T-helper 1 cell treated with Interleukin-12 subunit alpha and Interleukin-12 subunit beta and Interleukin-4 antibody, amounts not matched to agents 30 ng/mL and 1 ng/mL, for 36 hours (primary cell): ENCODE results near the gene NOS2. TPM values are rescaled to one million over a fixed set of nuclear protein-coding genes. Genes with fewer than 3 reads are reported as not detected.
"Not testable (repeated sequence)": the region's sequence is repeated elsewhere in the genome, so short reads cannot be mapped to it uniquely, and the experiment has no call there.

ENCODE experiments used
- intact Hi-C: fragments of 100-400 bp; cut with micrococcal nuclease; formaldehyde crosslinking; loops from one replicate; pipeline ENCODE4 v1.15.1; 2024
- total RNA-seq: library from RNA; stranded (reverse); gene quantifications from 2 replicates; pipeline ENCODE4 v1.2.3, GENCODE V29; 2022

Gene NOS2
- total RNA-seq = 0.07 TPM in 1 of 2 replicates, not detected in the other

GRCh38 chr17:27800522-27800921, at the start of gene NOS2:
TSS of gene NOS2 (minus strand) at chr17:27800529. CDS start at chr17:27798809, 1,720 bp downstream.
- intact Hi-C loops = loop anchor here (10.0 kb wide), 1 partner anchor 774 kb away; the partner anchor contains the start of genes ALDOC and PIGS

DNA sequence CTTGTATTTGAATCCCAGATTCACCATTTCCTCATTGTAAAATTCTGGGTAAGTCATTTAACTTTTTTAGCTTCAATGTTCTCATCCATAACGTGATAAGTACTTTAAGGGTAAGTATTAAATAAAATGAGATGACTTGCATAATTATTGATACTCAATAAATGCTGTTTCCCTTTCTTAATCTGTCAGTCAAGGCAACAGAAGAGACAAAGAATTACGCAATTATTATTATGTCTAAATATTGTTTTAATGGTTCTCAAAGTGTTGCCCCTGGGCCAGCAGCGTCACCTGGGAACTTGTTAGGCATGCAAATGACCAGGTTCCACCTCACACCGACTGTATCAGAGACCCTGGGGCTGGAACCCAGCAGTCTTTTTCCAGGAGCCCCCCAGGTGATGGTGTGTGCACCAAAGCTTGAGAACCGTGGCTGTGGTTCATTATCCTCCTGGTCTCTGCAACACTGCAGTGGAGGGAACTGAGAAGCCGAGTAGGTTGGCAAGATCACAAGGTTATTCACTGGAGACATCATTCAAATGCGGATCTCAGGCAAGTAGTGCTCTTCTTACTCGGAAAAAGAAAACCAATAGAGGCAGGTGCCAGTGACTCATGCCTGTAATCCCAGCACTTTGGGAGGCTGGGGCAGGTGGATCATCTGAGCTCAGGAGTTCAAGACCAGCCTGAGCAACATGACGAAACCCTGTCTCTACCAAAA, 49.3 kb upstream of the NOS2 start:
- intact Hi-C loops = no loop called here

DNA sequence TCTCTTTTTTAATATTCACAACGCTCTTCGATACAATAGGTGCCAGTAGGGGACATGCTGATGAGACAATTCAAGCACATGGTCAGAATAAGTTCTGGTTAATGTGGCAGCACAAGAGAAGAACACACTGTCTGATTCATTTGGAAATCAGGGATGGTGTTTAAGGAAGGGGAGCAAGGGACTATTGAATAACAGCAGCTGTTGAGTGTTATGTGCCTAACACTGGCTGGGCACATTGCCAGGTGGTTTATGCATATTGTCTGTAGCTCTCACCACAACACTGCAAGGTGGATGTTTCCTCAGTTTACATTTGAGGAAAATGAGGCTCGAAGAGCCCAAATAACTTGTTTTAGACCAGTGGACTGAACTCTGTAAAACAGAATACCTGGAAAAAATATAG, 48.6 kb upstream of the NOS2 start:
- intact Hi-C loops = no loop called here

DNA sequence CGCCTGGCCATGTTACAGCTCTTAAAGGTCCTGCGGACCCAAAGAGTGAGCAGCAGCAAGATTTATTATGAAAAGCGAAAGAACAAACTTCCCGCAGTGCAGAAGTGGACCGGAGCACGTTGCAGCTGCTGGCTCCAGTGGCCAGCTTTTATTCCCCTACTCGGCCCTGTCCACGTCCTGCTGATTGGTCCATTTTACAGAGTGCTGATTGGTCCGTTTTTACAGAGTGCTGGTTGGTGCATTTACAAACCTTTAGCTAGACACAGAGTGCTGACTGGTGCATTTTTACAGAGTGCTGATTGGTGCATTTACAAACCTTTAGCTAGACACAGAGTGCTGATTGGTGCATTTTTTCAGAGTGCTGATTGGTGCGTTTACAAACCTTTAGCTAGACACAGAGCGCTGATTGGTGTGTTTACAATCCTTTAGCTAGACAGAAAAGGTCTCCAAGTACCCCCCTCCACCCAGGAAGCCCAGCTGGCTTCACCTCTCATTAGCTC, 46.5 kb upstream of the NOS2 start:
- intact Hi-C loops = loop anchor here (1.0 to 2.0 kb wide), 2 partner anchors 39 to 46 kb away; partner anchors contain the start of gene LYRM9

DNA sequence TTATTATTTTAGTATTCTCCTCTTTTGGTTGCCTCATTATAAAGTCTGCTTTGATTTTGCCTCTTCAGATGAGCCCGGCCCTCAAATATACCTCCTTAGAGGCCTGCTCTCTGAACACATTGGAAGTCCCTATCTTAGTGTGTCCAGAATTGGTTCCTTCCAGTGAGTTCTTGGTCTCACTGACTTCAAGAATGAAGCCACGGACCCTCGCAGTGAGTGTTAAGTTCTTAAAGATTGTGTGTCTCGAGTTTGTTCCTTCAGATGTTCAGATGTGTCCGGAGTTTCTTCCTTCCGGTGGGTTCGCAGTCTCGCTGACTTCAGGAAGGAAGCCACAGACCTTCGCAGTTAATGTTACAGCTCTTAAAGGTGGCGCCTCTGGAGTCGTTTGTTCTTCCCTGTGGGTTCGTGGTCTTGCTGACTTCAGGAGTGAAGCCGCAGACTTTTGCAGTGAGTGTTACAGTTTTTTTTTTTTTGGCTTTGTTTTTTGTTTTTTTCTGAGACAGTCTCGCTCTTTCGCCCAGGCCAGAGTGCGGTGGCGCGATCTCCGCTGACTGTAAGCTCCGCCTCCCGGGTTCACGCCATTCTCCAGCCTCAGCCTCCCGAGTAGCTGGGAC, 45.8 kb upstream of the NOS2 start:
- intact Hi-C loops = loop anchor here (1.0 to 2.0 kb wide), 2 partner anchors 38 to 47 kb away; partner anchors contain the start of gene LYRM9

DNA sequence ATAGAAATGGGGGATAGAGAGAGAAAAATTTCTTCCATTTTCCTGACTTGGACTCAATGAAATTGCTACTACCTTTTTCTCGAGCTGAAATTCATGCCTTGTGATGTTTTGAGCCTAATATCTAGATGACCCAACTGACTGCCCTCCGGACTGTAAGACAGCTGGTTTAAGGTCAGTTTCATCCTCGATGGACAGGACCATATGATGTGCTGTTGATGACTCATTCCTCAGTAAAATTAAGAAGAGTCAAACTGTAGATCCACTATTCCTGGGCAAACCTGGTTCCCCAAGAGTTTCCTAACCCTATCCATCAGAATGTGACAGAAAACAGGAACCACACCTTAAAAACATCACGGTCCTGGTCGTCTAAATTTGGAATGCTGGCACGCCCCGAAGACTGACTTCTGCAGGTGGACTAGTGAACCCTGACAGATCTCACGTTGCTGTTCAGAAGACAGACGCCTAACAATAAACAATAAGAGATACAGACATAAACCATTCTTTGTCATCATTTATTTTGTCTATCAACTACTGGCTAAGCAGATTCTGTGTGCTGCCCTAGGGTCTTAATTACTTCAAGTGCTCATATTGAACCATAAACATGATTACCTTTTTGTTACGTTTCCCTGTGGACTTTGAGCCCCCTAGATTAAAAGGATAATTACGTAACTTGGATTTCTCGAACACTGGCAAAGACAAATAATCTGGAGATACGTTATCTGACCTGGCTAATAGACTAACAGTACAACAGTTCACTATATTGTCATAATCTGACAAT, 45.1 kb upstream of the NOS2 start:
- intact Hi-C loops = loop anchor here (1.0 to 2.0 kb wide), 2 partner anchors 37 to 47 kb away; partner anchors contain the start of gene LYRM9

DNA sequence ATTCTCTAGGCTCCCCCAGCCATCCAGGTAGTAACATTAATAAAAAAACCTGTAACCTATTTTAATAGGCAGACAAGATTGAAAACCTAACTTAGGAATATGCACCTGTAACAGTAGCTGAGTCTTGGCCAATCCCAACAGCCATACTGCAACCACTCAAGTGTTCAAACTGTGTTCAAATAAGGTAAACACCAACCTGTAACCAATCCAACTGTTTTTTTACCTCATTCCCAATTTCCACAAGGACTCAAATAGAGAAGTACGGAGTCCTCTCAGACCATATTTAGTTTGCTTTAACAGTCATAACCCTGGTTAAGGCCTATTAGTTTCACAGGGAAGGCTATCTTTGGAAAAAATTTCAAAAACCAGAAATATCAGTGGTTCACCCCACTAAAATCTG, 40.4 kb upstream of the NOS2 start:
- intact Hi-C loops = no loop called here

DNA sequence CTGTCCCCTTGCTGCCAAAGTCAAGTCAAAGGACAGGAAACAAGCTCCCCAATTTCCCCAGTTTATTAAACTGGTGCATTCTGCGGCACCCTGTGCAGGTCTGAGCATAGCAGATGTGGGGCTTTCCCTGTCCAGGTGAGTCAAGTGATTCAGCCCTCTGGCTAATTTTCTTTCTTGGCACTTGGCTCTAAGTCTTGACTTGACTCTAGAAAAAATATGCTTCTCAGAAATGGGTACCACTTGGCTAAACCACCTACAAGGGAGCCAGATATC, 40.0 kb upstream of the NOS2 start:
- intact Hi-C loops = not testable (repeated sequence)

DNA sequence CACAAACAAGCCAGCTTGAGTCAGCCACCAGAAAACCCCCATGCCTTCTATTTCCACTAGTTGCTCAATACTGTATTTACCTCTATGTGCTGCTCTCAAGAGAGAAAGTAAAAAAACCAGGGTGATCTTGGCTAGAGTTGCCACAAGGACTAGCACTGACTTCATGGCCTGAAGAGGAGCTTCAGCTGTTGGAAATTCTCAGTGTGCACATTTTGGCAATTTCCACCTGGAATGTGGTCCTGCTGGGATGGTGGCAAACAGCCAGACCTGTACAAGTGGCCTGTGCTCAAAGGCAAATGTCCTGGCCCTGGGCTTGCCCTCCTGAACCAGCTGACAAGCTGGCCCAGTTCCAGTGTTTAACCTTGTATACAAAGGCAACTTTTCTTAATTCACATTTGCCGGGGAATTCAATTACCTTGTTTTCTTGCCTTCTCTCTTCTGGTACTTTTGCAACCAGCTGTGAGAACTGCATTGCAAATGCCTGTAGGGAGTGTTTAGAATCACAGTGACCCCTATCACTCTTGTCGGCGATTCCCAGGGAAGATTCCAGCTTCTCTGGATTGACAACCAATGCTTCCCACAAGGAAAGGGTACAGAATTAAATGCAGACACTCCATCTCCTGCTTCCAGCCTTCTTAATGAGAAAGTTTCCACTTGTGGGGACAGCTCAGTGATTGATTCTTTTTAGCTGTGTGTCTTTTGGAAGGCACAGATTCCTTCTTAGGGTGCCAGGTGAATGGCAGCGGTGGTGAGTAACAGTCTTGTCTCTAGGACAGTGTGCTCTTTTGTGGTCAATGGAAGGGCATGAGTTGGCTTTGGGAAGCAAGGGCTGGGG, 39.5 kb upstream of the NOS2 start:
- intact Hi-C loops = not testable (repeated sequence)

GRCh38 chr17:27838607-27839006, 38.3 kb upstream of the NOS2 start:
- intact Hi-C loops = not testable (repeated sequence)

GRCh38 chr17:27837769-27838168, 37.4 kb upstream of the NOS2 start:
- intact Hi-C loops = not testable (repeated sequence)

- intact Hi-C loops = no loop called here
These were observed 36.3 kb upstream of the NOS2 start for GRCh38 chr17:27836651-27837050.

- intact Hi-C loops = no loop called here
These were observed 34.2 kb upstream of the NOS2 start for GRCh38 chr17:27834571-27834970.

GRCh38 chr17:27832831-27833230, 32.5 kb upstream of the NOS2 start:
- intact Hi-C loops = no loop called here

GRCh38 chr17:27829888-27830287, 29.6 kb upstream of the NOS2 start:
- intact Hi-C loops = not testable (repeated sequence)

GRCh38 chr17:27829143-27829711, 28.9 kb upstream of the NOS2 start:
- intact Hi-C loops = not testable (repeated sequence)

DNA sequence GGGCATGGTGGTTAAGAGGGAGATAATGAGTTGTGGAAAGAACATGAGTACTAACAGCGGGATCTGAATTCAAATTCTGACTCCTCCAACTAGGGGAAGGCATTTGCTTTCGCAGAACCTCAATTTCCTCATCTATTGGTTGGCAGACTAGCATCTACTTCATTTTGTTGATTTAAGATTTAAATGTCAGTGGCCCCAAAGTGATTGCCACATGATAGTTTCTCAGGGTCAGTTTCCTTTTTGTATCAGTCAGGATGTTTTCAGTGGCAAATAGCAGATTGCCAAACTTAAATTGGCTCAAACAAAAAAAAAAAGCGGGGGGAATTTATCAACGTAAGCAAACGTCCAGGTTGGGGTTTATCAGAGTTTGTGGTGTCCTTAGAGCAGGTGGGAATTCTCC, 25.1 kb upstream of the NOS2 start:
- intact Hi-C loops = no loop called here

GRCh38 chr17:27824745-27825144, 24.4 kb upstream of the NOS2 start:
- intact Hi-C loops = no loop called here

- intact Hi-C loops = no loop called here
These were observed 23.9 kb upstream of the NOS2 start for GRCh38 chr17:27824176-27824715.

- intact Hi-C loops = not testable (repeated sequence)
These were observed 21.8 kb upstream of the NOS2 start for GRCh38 chr17:27822108-27822507.
